SH-SY5Y (cell line): Measurements from ENCODE around the gene KRTAP5-3.

Source experiments
- GATA2 ChIP-seq: IDR thresholded peaks from 2 replicates; pipeline ENCODE4 v1.6.1; 2011; ENCODE audit warnings: mild to moderate bottlenecking, low read depth, low read length
- GATA3 ChIP-seq: IDR thresholded peaks from 2 replicates; pipeline ENCODE4 v1.6.1; 2011; ENCODE audit warnings: low read depth, mild to moderate bottlenecking, low read length, moderate library complexity

GRCh38 chr11:1569251-1569780 lies 38.9 kb downstream of the KRTAP5-3 start:
- no peak for TF ChIP-seq GATA3
- TF ChIP-seq GATA2 = no peak
